UCSD-AML1 (cell line): ENCODE results near the gene METTL21C.

ENCODE experiments used
- DNase-seq: peaks from one replicate; lab custom pipeline; 2025; ENCODE audit not compliant: unreplicated experiment; lab: John Stamatoyannopoulos, UW

METTL21C gene

DNA sequence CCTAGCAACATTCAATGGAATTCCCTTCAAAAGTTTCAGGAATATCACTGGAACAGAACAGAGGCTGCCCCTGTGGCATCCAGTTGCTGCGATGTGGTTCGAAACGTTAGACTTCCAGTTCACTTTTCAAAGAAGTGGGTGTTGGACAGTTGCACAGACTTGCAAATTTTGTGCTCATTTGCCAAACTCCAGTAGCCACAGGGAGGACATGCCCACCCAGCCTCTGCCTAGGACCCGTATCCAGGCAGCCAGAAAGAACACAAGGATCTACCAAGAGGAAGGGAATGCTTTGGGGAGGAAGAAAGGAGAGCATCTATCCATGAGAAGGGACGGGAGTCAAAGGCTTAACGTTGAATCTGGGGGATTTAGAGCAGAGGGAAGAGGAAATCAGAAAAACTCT, at the start of gene METTL21C:
TSS of gene METTL21C (minus strand) at position 108 of the 400 bp plus-strand sequence. CDS start 546 bp downstream, outside the sequence.
- DNase-seq, result no peak

- no peak for DNase-seq
Measured at GRCh38 chr13:102742506-102742905, 47.7 kb upstream of the METTL21C start.

- DNase-seq, result no peak
Measured at GRCh38 chr13:102742101-102742500, 47.3 kb upstream of the METTL21C start.

DNA sequence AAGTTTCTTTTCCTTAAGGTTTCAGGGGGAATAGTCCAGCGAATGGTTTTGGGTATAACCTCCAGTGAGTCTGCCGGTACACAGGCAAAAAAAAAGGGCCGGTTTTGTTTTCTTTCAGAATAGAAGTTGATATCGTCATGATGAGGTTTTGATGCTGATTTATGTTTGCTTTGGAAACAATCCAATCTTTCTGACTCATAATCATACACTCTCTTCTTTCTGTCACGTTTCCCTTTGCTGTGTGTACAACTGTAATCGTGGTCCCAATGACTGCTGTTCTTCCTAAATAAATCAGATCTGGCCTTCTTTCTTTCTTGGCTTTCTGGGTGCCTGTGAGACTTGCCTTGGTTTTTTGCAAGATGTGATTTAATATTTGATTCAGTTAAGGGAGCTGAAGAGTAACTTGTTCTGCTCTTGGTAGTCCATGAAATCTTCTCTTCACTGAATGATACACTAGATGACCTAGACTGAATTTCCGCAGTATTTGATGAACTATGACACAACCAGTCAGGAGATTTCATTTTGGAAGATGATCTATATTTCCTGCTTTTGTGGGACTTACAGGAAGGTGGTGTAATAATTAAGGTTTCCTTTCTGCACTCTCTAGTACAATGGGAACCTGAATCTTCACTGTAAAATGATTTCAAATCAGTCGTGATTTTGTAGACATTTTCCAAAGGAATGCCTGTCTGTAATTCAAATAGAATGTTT, 34.9 kb upstream of the METTL21C start:
- DNase-seq, result no peak

DNA sequence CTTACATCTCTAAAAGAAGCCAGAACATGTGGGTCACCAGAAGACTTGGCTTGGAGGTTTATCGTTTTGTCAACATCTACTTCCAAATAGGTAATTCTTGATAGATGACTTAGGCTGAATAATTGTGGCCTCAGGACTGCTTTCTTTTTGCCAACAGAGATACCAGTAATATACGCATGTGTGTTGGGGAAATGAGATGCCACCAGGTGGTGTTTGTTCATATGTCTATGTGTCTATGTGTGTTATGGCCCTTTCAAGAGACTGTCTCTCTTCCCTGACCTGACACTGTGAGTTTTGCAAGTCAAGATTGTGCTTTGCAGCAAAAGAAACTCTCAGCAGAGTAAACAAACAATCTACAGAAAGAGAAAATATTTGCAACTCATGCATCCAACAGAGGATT, 31.6 kb upstream of the METTL21C start:
- DNase-seq, result no peak

- DNase-seq, result no peak
Measured at GRCh38 chr13:102724923-102725322, 30.1 kb upstream of the METTL21C start.

DNA sequence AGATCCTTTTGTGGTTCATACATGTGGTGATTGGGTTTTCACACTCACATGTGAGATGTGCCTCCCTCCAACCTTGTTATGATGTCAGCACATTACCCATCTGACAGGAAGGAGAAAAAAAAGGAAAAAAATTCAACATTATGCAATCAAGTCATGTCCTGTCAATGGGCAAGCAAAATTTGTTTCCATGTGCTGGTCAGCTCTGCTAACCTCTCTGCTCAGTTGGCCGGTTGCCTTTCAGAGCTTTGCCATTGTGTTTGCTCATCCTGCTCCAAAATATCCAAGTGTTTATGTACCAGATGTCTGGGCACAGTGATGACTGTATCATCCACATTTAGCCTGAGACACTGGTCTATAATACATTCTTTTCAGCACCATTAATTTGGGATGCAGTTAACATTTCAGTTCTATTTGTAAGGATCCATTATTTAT, 27.0 kb upstream of the METTL21C start:
- no peak for DNase-seq

GRCh38 chr13:102718746-102719145, 23.9 kb upstream of the METTL21C start:
- DNase-seq, result no peak

GRCh38 chr13:102715447-102715846, 20.6 kb upstream of the METTL21C start:
- DNase-seq, result no peak

DNA sequence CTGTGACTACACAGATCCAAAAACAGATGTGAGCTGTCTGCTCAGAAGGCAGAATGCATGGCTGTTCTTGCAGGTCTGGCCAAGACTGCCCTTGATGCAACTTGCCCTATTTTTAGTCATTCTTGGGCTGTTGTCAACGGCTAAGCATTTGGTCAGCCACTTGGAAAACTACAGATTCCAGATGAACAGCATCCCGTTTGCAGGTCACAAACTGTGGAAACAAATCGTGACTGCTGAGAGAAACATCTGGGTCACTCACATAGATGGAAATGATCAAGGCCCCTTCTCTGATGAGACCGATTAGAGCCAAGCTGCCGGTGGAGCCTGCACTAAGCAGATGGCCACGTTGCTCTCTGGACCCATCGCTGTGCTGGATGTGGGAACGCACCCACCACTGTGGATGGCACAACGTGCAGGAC, 15.4 kb upstream of the METTL21C start:
- no peak for DNase-seq

DNA sequence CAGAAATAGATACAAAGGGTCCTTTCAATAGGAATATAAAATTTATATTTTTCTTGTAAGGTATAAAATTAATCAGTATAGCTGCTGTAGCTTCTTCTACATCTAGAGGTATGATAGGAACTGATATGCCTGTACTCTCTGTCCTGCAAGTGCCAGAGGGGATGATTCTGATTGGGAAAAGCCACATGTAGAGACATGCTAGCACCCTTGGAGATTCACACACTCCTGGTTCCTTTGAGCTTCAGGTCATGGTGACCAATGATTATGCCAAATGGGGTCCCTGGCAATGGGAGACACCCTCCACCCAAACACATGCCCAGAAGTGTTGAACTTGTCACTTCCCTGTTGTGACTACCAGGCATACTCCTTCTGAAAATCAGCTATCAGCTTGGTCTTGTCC, 14.7 kb upstream of the METTL21C start:
- no peak for DNase-seq

DNA sequence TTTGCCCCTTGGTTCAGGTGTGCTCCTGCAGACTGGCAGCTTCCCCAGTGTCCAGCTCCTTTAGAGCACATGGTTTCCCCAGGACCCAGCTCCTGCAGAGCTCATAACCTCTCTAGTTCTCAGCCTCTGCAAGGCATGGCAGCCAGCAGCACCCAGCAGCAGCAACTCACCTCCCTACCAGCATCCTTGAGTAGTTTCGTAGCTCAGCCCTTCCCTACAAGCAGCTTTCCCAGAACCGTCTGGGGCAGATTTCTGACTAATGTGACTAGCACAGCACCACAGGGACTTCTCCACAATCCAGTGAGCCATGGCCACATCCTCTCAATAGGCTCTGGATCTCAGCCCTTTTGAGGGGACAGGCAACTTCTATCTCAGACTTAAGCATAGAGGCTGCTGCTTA, 14.1 kb upstream of the METTL21C start:
- DNase-seq, result no peak

GRCh38 chr13:102708211-102708610, 13.4 kb upstream of the METTL21C start:
- no peak for DNase-seq

DNA sequence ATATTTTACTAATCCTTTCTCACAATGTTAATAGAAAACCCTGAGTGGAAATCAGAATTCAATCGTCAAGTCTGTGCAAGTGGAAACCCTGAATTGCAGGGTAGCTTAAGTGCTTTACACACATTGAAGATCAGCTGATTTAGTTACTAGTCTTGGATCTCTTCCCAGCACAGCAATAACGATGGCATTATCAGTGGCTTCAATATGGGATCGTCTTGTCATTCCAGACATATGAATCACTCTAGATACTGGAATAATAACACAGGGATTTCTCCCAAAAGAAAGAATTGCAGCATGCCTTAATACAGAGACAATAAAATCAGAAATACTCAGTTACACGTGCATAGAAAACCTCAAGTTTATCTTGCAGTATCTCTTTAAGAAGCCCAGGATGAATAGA, 12.6 kb upstream of the METTL21C start:
- no peak for DNase-seq

GRCh38 chr13:102704238-102705058, 9.6 kb upstream of the METTL21C start:
- DNase-seq, result no peak

DNA sequence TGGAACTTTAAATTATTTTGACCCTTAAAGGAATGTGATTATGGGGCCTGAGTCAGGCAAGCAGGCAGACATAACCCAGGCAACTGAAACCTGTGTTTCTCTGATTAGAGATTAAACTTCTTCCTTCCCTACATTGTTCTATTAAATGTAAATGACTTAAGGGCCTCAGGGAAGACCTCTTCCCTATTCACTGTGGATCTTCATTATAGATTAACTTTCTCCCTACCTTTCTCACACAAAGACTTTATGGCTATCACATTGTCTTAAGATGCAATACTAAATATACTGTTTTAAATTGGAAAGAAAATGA, 8.8 kb upstream of the METTL21C start:
- no peak for DNase-seq

GRCh38 chr13:102702965-102703725, 8.3 kb upstream of the METTL21C start:
- no peak for DNase-seq

GRCh38 chr13:102701331-102701730, 6.5 kb upstream of the METTL21C start:
- no peak for DNase-seq

DNA sequence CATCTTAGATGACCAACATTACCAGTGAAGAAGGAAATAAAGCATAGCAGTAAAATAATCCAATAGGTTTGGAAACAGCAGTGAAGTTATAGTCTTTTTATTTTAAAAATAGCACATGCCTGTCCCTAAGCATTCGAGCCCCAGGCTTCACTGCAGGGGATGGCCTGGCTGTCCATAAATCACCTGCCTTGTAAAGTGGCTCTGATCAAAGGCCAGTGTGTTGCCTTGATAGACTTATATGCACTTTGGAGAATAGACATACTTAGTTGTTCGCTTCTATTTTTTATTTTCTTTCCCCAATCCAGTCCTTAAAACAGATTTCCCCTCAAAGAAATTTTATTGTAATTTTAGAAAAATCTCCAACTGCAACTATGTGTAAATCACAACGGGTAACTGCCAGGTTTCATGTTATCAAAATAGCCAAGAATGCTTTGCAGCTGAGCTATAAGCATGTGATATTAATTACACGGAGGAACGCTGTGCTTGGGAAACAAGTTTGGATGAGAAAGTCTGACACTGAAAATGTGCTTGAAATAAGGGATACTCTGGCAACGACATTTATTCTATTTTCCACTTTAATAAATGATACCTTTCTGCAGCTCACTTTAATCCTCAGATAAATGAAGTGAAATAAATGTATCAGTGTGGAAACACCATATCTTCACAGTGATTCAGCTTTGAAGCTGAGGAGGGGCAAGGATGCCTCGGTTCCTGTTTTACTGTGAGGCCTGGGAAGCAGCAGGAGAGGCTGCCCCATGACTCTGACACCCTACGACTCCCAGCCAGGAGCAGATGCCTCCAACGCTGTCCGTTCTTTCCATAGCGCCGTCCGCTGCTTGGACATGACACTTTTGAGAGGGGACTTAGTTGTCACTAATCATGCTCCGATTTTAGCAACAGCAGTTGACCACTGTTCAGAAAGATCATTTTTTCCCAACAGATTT, 5.5 kb upstream of the METTL21C start:
- DNase-seq, result no peak

DNA sequence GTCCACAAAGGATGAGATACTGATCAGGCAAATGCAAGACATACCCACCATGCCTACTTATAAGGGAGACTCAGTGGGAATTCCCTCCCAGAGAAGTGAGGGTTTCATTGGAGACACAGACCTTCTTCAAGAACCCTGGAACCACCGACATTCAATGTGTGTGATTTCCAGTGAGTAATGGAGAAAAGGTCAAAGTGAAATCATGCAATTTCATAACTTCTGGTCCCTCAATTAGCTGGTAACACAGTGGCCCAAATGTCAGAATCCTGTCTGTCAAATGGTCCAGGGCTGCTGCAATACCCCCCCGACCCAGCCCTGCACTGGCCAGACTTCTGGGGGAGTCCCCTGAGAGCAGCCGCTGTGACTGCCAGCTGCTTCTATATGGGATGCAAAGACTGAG, 4.7 kb upstream of the METTL21C start:
- DNase-seq, result no peak

GRCh38 chr13:102698649-102698980, 3.8 kb upstream of the METTL21C start:
- DNase-seq, result no peak
